GM12878 (cell line): ENCODE data around the gene CADPS. TPM values are rescaled to one million over a fixed set of nuclear protein-coding genes. Genes with fewer than 3 reads are reported as not detected.

ENCODE experiments used
- ATAC-seq: fragments of 200-7000 bp; cut with Tn5 transposase; 3 replicates; pipeline ENCODE4 v1.9.1; 2020; ENCODE audit warnings: mild to moderate bottlenecking, moderate library complexity
- BruUV-seq: library from RNA; stranded (reverse); fragments of 400-500 nt; replicated peaks from 2 replicates; lab custom pipeline; 2021; lab: Mats Ljungman, UMichigan
- CTCF ChIA-PET: fragments of 300-600 bp; sonication (Branson Sonifier 250); formaldehyde crosslinking; extraction: SDS; loops from one replicate; lab custom pipeline; 2021; ENCODE audit warnings: inconsistent platforms; lab: Yijun Ruan, JAX
- POLR2A ChIA-PET: fragments of 350-600 bp; formaldehyde crosslinking; extraction: SDS; loops from one replicate; lab custom pipeline; 2021; ENCODE audit warnings: inconsistent platforms; lab: Charles Lee
- RAD21 ChIA-PET: fragments of 300-600 bp; sonication (Branson Sonifier 250); formaldehyde crosslinking; loops from one replicate; lab custom pipeline; 2023; ENCODE audit warnings: antibody characterized with exemption; ENCODE audit not compliant: unreplicated experiment; lab: Charles Lee
- SMC1A ChIA-PET: fragments of 300-600 bp; sonication (Branson Sonifier 250); formaldehyde crosslinking; loops from one replicate; lab custom pipeline; 2023; ENCODE audit not compliant: unreplicated experiment, uncharacterized antibody; lab: Charles Lee
- DNase-seq: peaks from one replicate; pipeline ENCODE4 v3.0.0-alpha.2; 2011; ENCODE audit warnings: low read depth, low spot score
- FAIRE-seq: peaks from 3 replicates; lab custom pipeline; 2011; peaks lifted over from hg19 to GRCh38; lab: Jason Lieb, UNC
- H2AFZ ChIP-seq: 2 replicates; pipeline ENCODE4 v1.6.0; 2011; ENCODE audit warnings: low read depth, low read length, control low read depth; ENCODE audit not compliant: control insufficient read depth
- H3K27ac ChIP-seq: 2 replicates; pipeline ENCODE4 v1.5.1; 2011; ENCODE audit warnings: control low read depth; ENCODE audit not compliant: control insufficient read depth, insufficient read depth
- H3K27me3 ChIP-seq, 2 experiments: replicated peaks in 1 of 2; 2 replicates each; pipeline versions ENCODE4 v1.6.0 to v1.6.1; 2011; ENCODE audit warnings: low read length in 1 of 2; ENCODE audit not compliant: control insufficient read depth in 2 of 2, insufficient read depth in 2 of 2
- H3K36me3 ChIP-seq, 2 experiments: 2 replicates each; pipeline ENCODE4 v1.5.1; 2011; ENCODE audit warnings: low read length in 1 of 2; ENCODE audit not compliant: control insufficient read depth in 2 of 2, insufficient read depth in 2 of 2
- H3K4me1 ChIP-seq: 2 replicates; pipeline ENCODE4 v1.6.1; 2011; ENCODE audit warnings: mild to moderate bottlenecking, low read length, moderate library complexity, mixed read lengths; ENCODE audit not compliant: control insufficient read depth, insufficient read depth
- H3K4me2 ChIP-seq: 2 replicates; pipeline ENCODE4 v1.6.0; 2011; ENCODE audit warnings: control low read depth; ENCODE audit not compliant: control insufficient read depth, insufficient read depth
- H3K4me3 ChIP-seq: fragments of 200-600 bp; sonication (generic); 2 replicates; pipeline ENCODE4 v1.5.1; 2016
- H3K79me2 ChIP-seq: 2 replicates; pipeline ENCODE4 v1.6.0; 2011; ENCODE audit warnings: low read length; ENCODE audit not compliant: control insufficient read depth, insufficient read depth
- H3K9ac ChIP-seq: 2 replicates; pipeline ENCODE4 v1.8.0; 2011; ENCODE audit warnings: low read length, control low read depth, mixed read lengths; ENCODE audit not compliant: control insufficient read depth, insufficient read depth
- H3K9me3 ChIP-seq: replicated peaks from 3 replicates; pipeline ENCODE4 v1.5.1; 2011; ENCODE audit warnings: mild to moderate bottlenecking, low read length; ENCODE audit not compliant: control insufficient read depth, insufficient read depth
- H4K20me1 ChIP-seq: 2 replicates; pipeline ENCODE4 v1.6.0; 2011; ENCODE audit not compliant: control insufficient read depth, insufficient read depth
- ASH2L ChIP-seq: fragments of 300-600, 200-600 bp; sonication (generic); IDR thresholded peaks from 2 replicates; pipeline ENCODE4 v1.6.1; 2017; ENCODE audit warnings: low read depth, mild to moderate bottlenecking, borderline replicate concordance
- GABPA ChIP-seq: IDR thresholded peaks from 2 replicates; pipeline ENCODE4 v1.6.1; 2014; ENCODE audit warnings: antibody characterized with exemption, low read depth, mild to moderate bottlenecking, inconsistent platforms
- IKZF1 ChIP-seq: fragments of 450-650 bp; conservative IDR thresholded peaks from 2 replicates; pipeline ENCODE4 v1.6.1; 2017; ENCODE audit warnings: antibody characterized with exemption, mild to moderate bottlenecking
- JUNB ChIP-seq: IDR thresholded peaks from 2 replicates; pipeline ENCODE4 v1.6.1; 2016; ENCODE audit warnings: antibody characterized with exemption, mild to moderate bottlenecking
- POLR2AphosphoS2 ChIP-seq: IDR thresholded peaks from 2 replicates; pipeline ENCODE4 v1.6.1; 2011; ENCODE audit warnings: low read depth, mild to moderate bottlenecking, low read length, improper control_type of control experiment, moderate library complexity
- POLR2AphosphoS5 ChIP-seq: IDR thresholded peaks from 2 replicates; pipeline ENCODE4 v1.6.1; 2011; ENCODE audit warnings: mild to moderate bottlenecking, low read length, inconsistent platforms
- RAD21 ChIP-seq: IDR thresholded peaks from 2 replicates; pipeline ENCODE4 v1.6.1; 2011; ENCODE audit warnings: mild to moderate bottlenecking, low read depth, low read length, moderate library complexity; ENCODE audit not compliant: insufficient read depth
- SKIL ChIP-seq: fragments of 450-650 bp; IDR thresholded peaks from 2 replicates; pipeline ENCODE4 v1.6.1; 2017; ENCODE audit warnings: mild to moderate bottlenecking, low read depth, inconsistent platforms; ENCODE audit not compliant: poor library complexity, severe bottlenecking
- ZNF217 ChIP-seq: fragments of 450-650 bp; IDR thresholded peaks from 2 replicates; pipeline ENCODE4 v1.6.1; 2017; ENCODE audit warnings: antibody characterized with exemption, mild to moderate bottlenecking
- WGBS: methylation state at CpG from one replicate; pipeline ENCODE4 v1.1.6; 2016; ENCODE audit warnings: low lambda C conversion rate; ENCODE audit not compliant: insufficient replicate concordance, insufficient coverage; ENCODE audit errors: missing lambda C conversion rate; 5-methylcytosine and 5-hydroxymethylcytosine counted together
- in situ Hi-C: fragments of 300-500 bp; cut with MboI; formaldehyde crosslinking; loops from 9 replicates; pipeline ENCODE4 v1.14.3; 2018; ENCODE audit warnings: mixed read lengths
- intact Hi-C: fragments of 100-400 bp; cut with micrococcal nuclease; formaldehyde crosslinking; loops from one replicate; pipeline ENCODE4 v1.14.2; 2022; ENCODE audit not compliant: unreplicated experiment
- polyA plus RNA-seq, 11 experiments: library from polyadenylated mRNA; depleted of rRNA in 4 of 11; unstranded in 6 of 11; stranded (reverse) in 5 of 11; fragments of >200 nt; fragmentation: Nextera tagmentation in 4 of 11; fragmentation: Illumina TruSeq in 1 of 11; extraction: Ambion mirVana in 4 of 11; extraction: Trizol in 1 of 11; gene quantifications; 1 replicate in 1 of 11; 2 replicates in 10 of 11; pipeline versions ENCODE4 v1.2.1 to v1.2.3, GENCODE V29; 2011 to 2016; ENCODE audit warnings: inconsistent platforms in 2 of 11, missing spikeins in 2 of 11, low read depth in 1 of 11
- total RNA-seq, 4 experiments: library from RNA; depleted of rRNA in 3 of 4; stranded (reverse); fragments of >200 nt in 3 of 4; fragmentation: Illumina TruSeq in 1 of 4; extraction: Trizol in 1 of 4; gene quantifications; 2 replicates each; pipeline versions ENCODE4 v1.2.1 to v1.2.3, GENCODE V29; 2013 to 2021

CADPS gene
- total and polyA plus RNA-seq, 10 of the 15 experiments (the other 5 are each of a cell fraction or from before 2014, with no cell fraction given) = 0.20 TPM; not detected in 9

DNA sequence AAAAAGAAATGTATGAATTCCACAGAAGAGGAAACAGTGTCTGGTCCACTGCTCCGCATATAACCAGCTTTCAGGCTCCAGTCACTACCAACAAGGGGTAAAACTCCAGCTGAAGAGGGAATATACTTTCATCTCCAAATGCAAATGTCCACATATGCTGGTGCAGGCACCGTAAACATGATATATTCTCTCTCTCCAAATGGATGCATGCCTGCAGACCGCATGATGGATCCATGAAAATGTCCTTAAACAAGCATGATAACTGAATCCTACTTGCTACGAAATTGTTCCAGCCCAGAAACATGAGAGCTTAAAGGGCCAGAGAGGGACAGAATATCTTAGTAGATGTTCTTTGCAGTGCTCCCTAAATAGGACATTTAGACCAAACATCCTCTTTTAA, 351.5 kb downstream of the CADPS start:
- intact Hi-C loops = no loop called here
- in situ Hi-C loops = no loop called here
- Histone ChIP-seq H3K36me3 (no peaks in the 10 kb centered on the region), H2AFZ (no peak overlapping the region), H3K9me3 (no peaks in the 10 kb centered on the region), H3K79me2 (no peaks in the 10 kb centered on the region), H4K20me1 (no peaks in the 10 kb centered on the region), H3K27me3 (no peaks in the 10 kb centered on the region; a peak in 1 of 4 replicates), H3K4me3 (no peak overlapping the region), H3K27ac (no peak overlapping the region), H3K4me2 (no peak overlapping the region), H3K4me1 (no peaks in the 10 kb centered on the region), H3K9ac (no peak overlapping the region)
- BruUV-seq = no TSS peak
- DNase-seq = no peak
- TF ChIP-seq GABPA = no peak
- no peak for TF ChIP-seq JUNB
- no peak for TF ChIP-seq POLR2AphosphoS2
- no peak for TF ChIP-seq SKIL
- TF ChIP-seq ASH2L = no peak
- no peak for TF ChIP-seq POLR2AphosphoS5
- no peak for TF ChIP-seq ZNF217
- TF ChIP-seq IKZF1 = no peak
- TF ChIP-seq RAD21 = no peak
- ChIA-PET RAD21 (no interaction called here), POLR2A (no interaction called here), SMC1A (no interaction called here), CTCF (no interaction called here)
- WGBS = 6% methylated on average over 4 of the region's 4 CpGs
- ATAC-seq = no peak
- no peak for FAIRE-seq
